NCI-H187 treated with DMSO at 0.1 percent for 48 hours (cell line): ENCODE measurements around the gene TSPAN9.

Experiments used
- DNase-seq: peaks from one replicate; lab custom pipeline; 2025; lab: John Stamatoyannopoulos, UW

Gene TSPAN9, protein sequence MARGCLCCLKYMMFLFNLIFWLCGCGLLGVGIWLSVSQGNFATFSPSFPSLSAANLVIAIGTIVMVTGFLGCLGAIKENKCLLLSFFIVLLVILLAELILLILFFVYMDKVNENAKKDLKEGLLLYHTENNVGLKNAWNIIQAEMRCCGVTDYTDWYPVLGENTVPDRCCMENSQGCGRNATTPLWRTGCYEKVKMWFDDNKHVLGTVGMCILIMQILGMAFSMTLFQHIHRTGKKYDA

GRCh38 chr12:3076730-3077571 lies at the start of gene TSPAN9:
Gene TSPAN9, plus strand, starts transcription at chr12:3077379. Its CDS starts 123,815 bp downstream, at chr12:3201194.
- no peak for DNase-seq

- DNase-seq, result no peak
Observed at GRCh38 chr12:3028108-3028507, 49.1 kb upstream of the TSPAN9 start.

GRCh38 chr12:3030821-3031429 lies 46.3 kb upstream of the TSPAN9 start:
- no peak for DNase-seq

DNA sequence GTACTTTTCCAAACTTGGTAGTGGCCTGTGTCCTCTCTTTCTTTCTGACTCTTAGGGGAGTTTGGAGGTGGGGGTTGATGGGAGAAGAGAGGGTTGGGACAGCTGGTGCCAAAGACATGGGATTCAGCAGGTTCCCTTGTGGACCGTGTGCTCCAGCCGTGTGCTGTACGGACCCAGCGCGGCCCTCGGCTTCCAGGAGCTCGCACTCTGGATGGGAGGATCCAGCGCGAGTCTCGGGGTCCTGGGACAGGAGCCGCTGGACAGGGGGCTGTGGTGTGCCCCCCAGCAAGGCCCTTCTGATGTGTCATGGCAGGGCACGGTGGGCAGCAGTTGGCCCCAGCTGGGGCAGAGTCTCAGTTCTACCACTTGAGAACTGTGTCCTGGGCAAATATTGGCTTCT lies 45.0 kb upstream of the TSPAN9 start:
- DNase-seq, result no peak

- DNase-seq, result no peak
Observed at GRCh38 chr12:3032770-3033538, 44.2 kb upstream of the TSPAN9 start.

GRCh38 chr12:3033539-3033867 lies 43.7 kb upstream of the TSPAN9 start:
- no peak for DNase-seq

- DNase-seq, result no peak
Observed at GRCh38 chr12:3034067-3034750, 43.0 kb upstream of the TSPAN9 start.

DNA sequence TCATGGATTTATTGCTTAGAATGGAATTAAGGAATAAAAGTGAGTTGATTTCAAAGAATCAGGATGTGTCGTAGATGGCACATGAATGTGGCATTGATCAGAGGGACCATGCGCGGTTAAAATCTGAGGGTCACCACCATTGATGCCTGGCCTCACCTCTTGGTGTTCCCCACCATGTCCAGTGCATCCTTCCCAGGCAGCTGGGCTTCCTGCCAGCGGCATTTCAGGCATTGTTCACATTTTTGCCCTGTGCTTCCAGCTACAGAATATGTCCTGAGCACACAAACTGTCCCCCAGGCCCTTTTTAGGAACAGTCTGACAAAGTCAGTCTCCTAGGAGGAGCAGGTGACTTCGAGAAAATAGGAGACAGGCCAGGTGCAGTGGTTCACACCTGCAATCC lies 42.0 kb upstream of the TSPAN9 start:
- no peak for DNase-seq

GRCh38 chr12:3035815-3036702 lies 41.1 kb upstream of the TSPAN9 start:
- no peak for DNase-seq

DNA sequence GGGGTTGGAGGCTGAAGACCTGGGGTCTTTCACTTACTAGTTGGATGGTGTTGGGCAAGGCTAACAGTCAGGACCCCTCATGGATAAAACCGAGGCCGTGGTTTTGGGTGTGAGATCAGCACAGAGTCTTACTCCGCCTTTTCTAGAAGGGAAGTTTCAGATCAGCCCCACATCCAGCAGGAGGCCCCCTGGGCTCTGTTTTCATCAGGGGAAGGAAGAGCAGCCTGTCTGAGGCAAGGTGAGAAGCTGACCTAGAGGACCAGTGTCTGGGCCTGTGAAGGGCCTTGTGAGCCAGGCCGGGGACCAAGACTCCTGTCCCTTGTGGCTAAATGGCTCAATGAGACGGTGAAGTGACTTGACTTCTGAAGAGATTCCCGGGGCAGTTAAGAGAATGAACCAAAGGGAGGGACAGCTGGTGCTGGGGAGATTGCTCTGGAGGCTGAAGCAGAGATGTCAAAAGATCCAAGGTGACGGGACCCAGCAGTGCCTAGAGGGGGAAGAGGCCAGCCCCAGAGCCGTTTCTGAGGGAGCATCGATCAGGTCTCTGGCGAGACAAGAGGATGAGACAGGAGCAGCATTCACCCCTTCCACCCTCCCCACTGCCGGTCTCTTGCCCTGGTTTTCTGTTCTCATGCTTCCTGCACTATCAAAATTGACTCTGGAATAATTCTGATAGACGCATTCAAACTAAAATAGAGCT lies 40.1 kb upstream of the TSPAN9 start:
- DNase-seq, result no peak

- DNase-seq, result no peak
Observed at GRCh38 chr12:3038166-3038565, 39.0 kb upstream of the TSPAN9 start.

GRCh38 chr12:3038926-3039510 lies 38.2 kb upstream of the TSPAN9 start:
- DNase-seq, result no peak

GRCh38 chr12:3040026-3040656 lies 37.0 kb upstream of the TSPAN9 start:
- no peak for DNase-seq

DNA sequence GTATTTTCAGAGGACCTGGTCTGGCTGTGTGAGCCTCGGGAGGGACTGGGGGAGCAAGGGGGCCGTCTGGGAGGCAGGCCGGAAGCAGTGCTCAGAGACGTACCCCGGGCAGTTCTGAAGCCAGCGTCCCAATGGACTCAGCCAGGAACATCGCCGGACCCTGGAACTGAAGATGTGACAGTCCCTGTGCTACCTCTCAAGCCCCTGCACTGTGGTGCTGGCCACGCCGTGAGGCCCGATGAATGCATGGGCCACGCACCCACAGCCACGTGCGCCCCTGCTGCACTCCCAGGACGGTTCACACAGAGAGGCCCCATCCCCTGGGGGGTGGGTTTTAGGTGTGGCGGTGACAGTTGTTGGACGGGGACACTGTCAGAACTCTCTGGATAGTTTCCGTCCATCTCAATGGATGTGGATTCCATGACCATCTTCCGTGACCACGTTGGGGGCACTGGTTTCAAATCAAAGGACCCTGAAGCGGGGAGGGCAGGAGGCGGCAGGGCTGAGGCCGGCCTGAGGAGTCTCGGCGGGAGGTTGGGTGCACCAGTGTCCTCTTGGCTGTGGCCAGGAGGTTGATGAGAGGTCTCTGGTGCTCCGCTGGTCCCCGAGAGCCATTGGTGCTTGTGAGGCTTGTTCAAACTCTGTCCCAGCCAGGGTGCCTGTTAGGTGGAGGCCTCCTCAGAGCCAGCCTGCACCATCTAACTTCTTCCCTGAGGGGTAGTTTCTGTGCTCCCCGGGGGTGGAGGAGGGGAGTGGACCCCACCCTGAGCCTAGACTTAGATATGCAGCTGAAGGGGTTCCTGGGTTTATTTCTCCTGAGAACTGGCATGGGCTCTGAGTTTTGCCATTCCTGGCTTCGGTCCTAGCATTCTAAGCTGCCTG lies 36.3 kb upstream of the TSPAN9 start:
- no peak for DNase-seq

- DNase-seq, result peak; percentile 55
Observed at GRCh38 chr12:3041558-3042164, 35.5 kb upstream of the TSPAN9 start.

GRCh38 chr12:3042394-3042793 lies 34.8 kb upstream of the TSPAN9 start:
- DNase-seq, result no peak

DNA sequence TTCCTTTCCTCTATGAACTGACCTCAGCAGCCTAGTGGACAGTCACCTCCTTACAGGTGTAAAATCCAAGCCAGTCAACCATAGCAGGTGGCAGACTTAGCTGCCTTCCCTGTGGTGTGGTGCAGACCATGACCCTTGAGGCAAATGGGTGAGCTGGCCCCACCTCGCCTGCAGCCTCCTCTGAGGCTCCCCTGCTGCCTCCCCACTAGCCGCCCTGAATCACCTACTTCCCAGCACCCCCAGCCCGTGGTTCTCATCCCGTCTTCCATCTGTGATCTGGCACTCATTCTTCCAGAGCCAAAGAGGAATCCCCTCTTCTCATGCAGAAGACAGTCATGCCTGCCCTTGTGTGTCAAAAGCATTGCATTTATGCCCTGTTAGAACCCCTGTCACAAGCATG lies 34.4 kb upstream of the TSPAN9 start:
- no peak for DNase-seq

GRCh38 chr12:3043406-3043805 lies 33.8 kb upstream of the TSPAN9 start:
- DNase-seq, result no peak
